ENCODE data around the gene TRAPPC12.

The TRAPPC12 gene

GRCh38 chr2:3476321-3476984 is 97.0 kb downstream of the TRAPPC12 start:
- H3K4me3 ChIP-seq (ENCODE audit: low read depth, low read length): no peak overlapping the region
- peak; percentile 59 for DNase-seq (ENCODE audit: low read depth, low spot score)
- no peak for TF ChIP-seq CTCF (IDR thresholded peaks at IDR 0.05; ENCODE audit: low read depth, low read length)
- in situ Hi-C loops (cut with HindIII; ENCODE audit: low sequenced_read_pairs): no loop called here

- no peak overlapping the region for H3K4me3 ChIP-seq (ENCODE audit: low read depth, low read length)
- DNase-seq (ENCODE audit: low read depth, low spot score): no peak
- no peak for TF ChIP-seq CTCF (IDR thresholded peaks at IDR 0.05; ENCODE audit: low read depth, low read length)
- in situ Hi-C loops (cut with HindIII; ENCODE audit: low sequenced_read_pairs): no loop called here
Observed at GRCh38 chr2:3476985-3477327, 97.5 kb downstream of the TRAPPC12 start.

DNA sequence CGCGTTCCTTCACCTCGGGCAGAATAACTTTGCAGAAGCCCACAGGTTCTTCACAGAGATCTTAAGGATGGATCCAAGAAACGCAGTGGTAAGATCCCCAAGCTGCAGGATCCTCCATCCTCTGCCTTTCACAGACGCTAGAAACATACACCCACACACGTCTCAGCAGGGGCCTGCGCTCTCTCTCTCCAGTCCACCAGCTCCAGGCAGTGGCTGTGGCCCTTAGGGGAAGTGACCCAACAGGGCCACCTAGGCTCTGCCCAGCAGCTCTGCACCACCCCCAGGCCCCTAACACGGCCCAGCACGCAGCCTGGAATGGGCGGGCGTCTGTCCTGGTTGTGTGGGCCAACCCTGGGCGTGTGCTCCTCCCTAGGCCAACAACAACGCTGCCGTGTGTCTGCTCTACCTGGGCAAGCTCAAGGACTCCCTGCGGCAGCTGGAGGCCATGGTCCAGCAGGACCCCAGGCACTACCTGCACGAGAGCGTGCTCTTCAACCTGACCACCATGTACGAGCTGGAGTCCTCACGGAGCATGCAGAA is 99.4 kb downstream of the TRAPPC12 start:
- no peak for DNase-seq (ENCODE audit: low read depth, low spot score)
- no peak for TF ChIP-seq CTCF (IDR thresholded peaks at IDR 0.05; ENCODE audit: low read depth, low read length)
- no peak overlapping the region for H3K4me3 ChIP-seq (ENCODE audit: low read depth, low read length)
- in situ Hi-C loops (cut with HindIII; ENCODE audit: low sequenced_read_pairs): no loop called here

- in situ Hi-C loops (cut with HindIII; ENCODE audit: low sequenced_read_pairs): no loop called here
- no peak overlapping the region for H3K4me3 ChIP-seq (ENCODE audit: low read depth, low read length)
- no peak for TF ChIP-seq CTCF (IDR thresholded peaks at IDR 0.05; ENCODE audit: low read depth, low read length)
- DNase-seq (ENCODE audit: low read depth, low spot score): no peak
Observed at GRCh38 chr2:3479430-3480320, 100.2 kb downstream of the TRAPPC12 start.

DNA sequence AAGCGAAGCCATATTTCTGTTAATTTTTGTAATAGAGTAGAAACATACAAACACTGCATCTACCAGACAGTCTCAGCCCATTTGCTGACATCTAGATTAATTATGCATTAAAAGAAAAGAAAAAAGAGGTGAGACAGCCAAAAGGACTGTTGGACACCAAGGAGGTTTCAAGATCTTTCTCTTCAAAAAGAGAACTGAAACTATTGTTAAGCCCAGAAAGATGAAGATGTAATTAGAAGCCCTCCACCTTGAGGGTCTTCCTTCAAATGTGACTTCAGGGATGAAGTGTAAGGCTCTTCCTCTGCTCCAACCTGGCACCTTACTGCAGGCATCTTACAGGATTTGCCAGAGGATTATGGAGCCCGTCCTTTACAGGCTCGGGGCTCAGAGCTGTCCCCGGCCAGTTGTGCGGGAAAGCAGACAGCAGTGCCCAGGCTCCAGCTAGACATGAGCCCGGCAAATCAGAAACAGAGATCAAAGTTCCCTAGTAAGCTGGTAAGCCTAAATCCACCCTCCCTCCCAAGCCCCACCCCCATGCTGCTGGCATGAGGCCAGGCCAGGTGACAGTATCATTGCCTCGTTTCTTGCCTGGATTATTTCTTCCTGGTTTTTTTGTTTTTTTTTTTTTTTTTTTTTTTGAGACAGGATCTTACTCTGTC is 101.0 kb downstream of the TRAPPC12 start:
- H3K4me3 ChIP-seq (ENCODE audit: low read depth, low read length): no peak overlapping the region
- DNase-seq (ENCODE audit: low read depth, low spot score): no peak
- in situ Hi-C loops (cut with HindIII; ENCODE audit: low sequenced_read_pairs): no loop called here
- no peak for TF ChIP-seq CTCF (IDR thresholded peaks at IDR 0.05; ENCODE audit: low read depth, low read length)

- TF ChIP-seq CTCF (IDR thresholded peaks at IDR 0.05; ENCODE audit: low read depth, low read length): no peak
- DNase-seq (ENCODE audit: low read depth, low spot score): no peak
- in situ Hi-C loops (cut with HindIII; ENCODE audit: low sequenced_read_pairs): no loop called here
Observed at GRCh38 chr2:3481011-3481400, 101.5 kb downstream of the TRAPPC12 start.

More at GRCh38 chr2:3481011-3481400, 101.5 kb downstream of the TRAPPC12 start:
- no peak overlapping the region for H3K4me3 ChIP-seq (ENCODE audit: low read depth, low read length)

Data from astrocyte of the spinal cord (primary cell).